Mesenchymal stem cell (in vitro differentiated cells and primary cell): ENCODE measurements around the gene CD59.

Source experiments
- DNase-seq: peaks from one replicate; pipeline ENCODE4 v3.0.0-alpha.2; 2013
- H2AFZ ChIP-seq: one replicate; pipeline ENCODE4 v1.6.1; 2013; ENCODE audit warnings: low read depth, mild to moderate bottlenecking, control low read depth, inconsistent platforms, low read length, moderate library complexity
- H2AK5ac ChIP-seq: 2 replicates; pipeline ENCODE4 v1.6.1; 2013; ENCODE audit warnings: low read length, moderate library complexity, mild to moderate bottlenecking, inconsistent platforms; ENCODE audit not compliant: severe bottlenecking
- H2BK120ac ChIP-seq: one replicate; pipeline ENCODE4 v1.6.1; 2013; ENCODE audit warnings: low read depth, mild to moderate bottlenecking, inconsistent platforms, low read length, moderate library complexity
- H2BK12ac ChIP-seq, 2 experiments: one replicate each; pipeline ENCODE4 v1.6.1; 2013; ENCODE audit warnings: inconsistent platforms in 2 of 2, low read length in 2 of 2, mild to moderate bottlenecking in 2 of 2, moderate library complexity in 2 of 2, control low read depth in 1 of 2
- H2BK15ac ChIP-seq: one replicate; pipeline ENCODE4 v1.6.1; 2013; ENCODE audit warnings: mild to moderate bottlenecking, low read depth, inconsistent platforms; ENCODE audit not compliant: poor library complexity, severe bottlenecking
- H2BK5ac ChIP-seq: 2 replicates; pipeline ENCODE4 v1.6.1; 2013; ENCODE audit warnings: low read depth, mild to moderate bottlenecking, low read length, control low read depth, inconsistent platforms; ENCODE audit not compliant: poor library complexity, severe bottlenecking
- H3K14ac ChIP-seq, 2 experiments: one replicate each; pipeline ENCODE4 v1.6.1; 2013; ENCODE audit warnings: inconsistent platforms in 2 of 2, low read length in 2 of 2, control low read depth in 1 of 2, mild to moderate bottlenecking in 1 of 2, moderate library complexity in 1 of 2
- H3K18ac ChIP-seq, 2 experiments: one replicate each; pipeline ENCODE4 v1.6.1; 2013; ENCODE audit warnings: inconsistent platforms in 2 of 2, low read length in 2 of 2, control low read depth in 1 of 2, low read depth in 1 of 2, mild to moderate bottlenecking in 1 of 2
- H3K23ac ChIP-seq, 2 experiments: one replicate each; pipeline ENCODE4 v1.6.1; 2013; ENCODE audit warnings: inconsistent platforms in 2 of 2, low read length in 2 of 2, mild to moderate bottlenecking in 2 of 2, moderate library complexity in 2 of 2, control low read depth in 1 of 2
- H3K27ac ChIP-seq: 2 replicates; pipeline ENCODE4 v1.5.1; 2013; ENCODE audit warnings: mild to moderate bottlenecking, moderate library complexity, low read length, control low read depth, inconsistent platforms; ENCODE audit not compliant: poor library complexity, severe bottlenecking
- H3K27me3 ChIP-seq, 2 experiments: 2 replicates each; pipeline versions ENCODE4 v1.6.1 to v1.7.0; 2013; ENCODE audit warnings: low read length in 2 of 2, mild to moderate bottlenecking in 2 of 2, moderate library complexity in 2 of 2, control low read depth in 1 of 2, inconsistent platforms in 1 of 2; ENCODE audit not compliant: control insufficient read depth in 1 of 2, insufficient read depth in 1 of 2
- H3K36me3 ChIP-seq, 2 experiments: 2 replicates each; pipeline versions ENCODE4 v1.6.1 to v1.7.0; 2013; ENCODE audit warnings: low read length in 2 of 2, control low read depth in 1 of 2, inconsistent platforms in 1 of 2, low read depth in 1 of 2, mild to moderate bottlenecking in 1 of 2; ENCODE audit not compliant: insufficient read depth in 2 of 2, control insufficient read depth in 1 of 2
- H3K4ac ChIP-seq, 2 experiments: one replicate each; pipeline ENCODE4 v1.6.1; 2013; ENCODE audit warnings: inconsistent platforms in 2 of 2, low read length in 2 of 2, mild to moderate bottlenecking in 2 of 2, moderate library complexity in 2 of 2, control low read depth in 1 of 2, low read depth in 1 of 2
- H3K4me1 ChIP-seq: 2 replicates; pipeline ENCODE4 v1.6.1; 2013; ENCODE audit warnings: low read depth, low read length, control low read depth; ENCODE audit not compliant: control insufficient read depth, insufficient read depth
- H3K4me2 ChIP-seq: 2 replicates; pipeline ENCODE4 v1.6.1; 2013; ENCODE audit warnings: low read length, mild to moderate bottlenecking, inconsistent platforms; ENCODE audit not compliant: poor library complexity, severe bottlenecking
- H3K4me3 ChIP-seq, 2 experiments: 2 replicates each; pipeline versions ENCODE4 v1.5.1 to v1.7.0; 2013; ENCODE audit warnings: low read length in 2 of 2, mild to moderate bottlenecking in 2 of 2, control low read depth in 1 of 2, low read depth in 1 of 2; ENCODE audit not compliant: insufficient read depth in 1 of 2
- H3K79me1 ChIP-seq: replicated peaks from 2 replicates; pipeline ENCODE4 v1.6.1; 2013; ENCODE audit warnings: mild to moderate bottlenecking, control low read depth, low read length, inconsistent platforms; ENCODE audit not compliant: poor library complexity, severe bottlenecking
- H3K9ac ChIP-seq: 2 replicates; pipeline ENCODE4 v1.7.0; 2013; ENCODE audit warnings: mild to moderate bottlenecking, low read length, moderate library complexity
- H3K9me3 ChIP-seq: 2 replicates; pipeline ENCODE4 v1.7.0; 2013; ENCODE audit warnings: mild to moderate bottlenecking, low read length; ENCODE audit not compliant: control insufficient read depth
- H4K8ac ChIP-seq: one replicate; pipeline ENCODE4 v1.6.1; 2013; ENCODE audit warnings: inconsistent platforms, mild to moderate bottlenecking, low read length, moderate library complexity
- H4K91ac ChIP-seq: one replicate; pipeline ENCODE4 v1.6.1; 2013; ENCODE audit warnings: mild to moderate bottlenecking, low read length, inconsistent platforms
- WGBS: methylation state at CpG from one replicate; pipeline ENCODE4 v1.1.7; 2013; ENCODE audit warnings: mixed read lengths; 5-methylcytosine and 5-hydroxymethylcytosine counted together

The CD59 gene

GRCh38 chr11:33699515-33700062, 36.6 kb downstream of the CD59 start:
- peak overlapping the region; percentile 14 for H4K8ac ChIP-seq
- H3K4ac ChIP-seq: no peak overlapping the region
- peak overlapping the region; percentile 4 for H2BK120ac ChIP-seq
- no peak overlapping the region for H3K23ac ChIP-seq
- H3K4me1 ChIP-seq: peaks cover 18% of the 10 kb centered on the region
- H3K79me1 ChIP-seq: peaks cover 3% of the 10 kb centered on the region
- no peak overlapping the region for H2BK5ac ChIP-seq
- peak overlapping the region; percentile 27 for H4K91ac ChIP-seq
- peak overlapping the region in 1 of 2 experiments; percentile 67 for H3K18ac ChIP-seq
- H3K9ac ChIP-seq: peak overlapping the region; percentile 74
- peak overlapping the region; percentile 45 for H2AK5ac ChIP-seq
- H3K27me3 ChIP-seq: no peaks in the 10 kb centered on the region
- no peak overlapping the region for H3K4me2 ChIP-seq
- DNase-seq: no peak
- no peak overlapping the region for H3K14ac ChIP-seq
- H2AFZ ChIP-seq: no peak overlapping the region
- 81% methylated on average over 12 of the region's 12 CpGs for WGBS
- peak overlapping the region in 1 of 2 experiments; percentile 64 for H3K4me3 ChIP-seq
- H3K27ac ChIP-seq: no peak overlapping the region
- H2BK12ac ChIP-seq: peak overlapping the region in 1 of 2 experiments; percentile 23
- no peaks in the 10 kb centered on the region for H3K9me3 ChIP-seq
- peak overlapping the region; percentile 82 for H2BK15ac ChIP-seq
- peaks cover 0 to 9% of the 10 kb centered on the region in 2 experiments for H3K36me3 ChIP-seq

GRCh38 chr11:33698921-33699320, 37.3 kb downstream of the CD59 start:
- peak overlapping the region; percentile 88 for H2BK15ac ChIP-seq
- no peak overlapping the region for H3K27ac ChIP-seq
- H3K18ac ChIP-seq: no peak overlapping the region
- no peak overlapping the region for H3K4me3 ChIP-seq
- WGBS: 96% methylated on average over 4 of the region's 5 CpGs
- H3K4ac ChIP-seq: no peak overlapping the region
- H2BK5ac ChIP-seq: no peak overlapping the region
- H3K79me1 ChIP-seq: peaks cover 3% of the 10 kb centered on the region
- no peak overlapping the region for H3K4me2 ChIP-seq
- no peaks in the 10 kb centered on the region for H3K27me3 ChIP-seq
- peaks cover 0 to 2% of the 10 kb centered on the region in 2 experiments for H3K36me3 ChIP-seq
- no peak overlapping the region for H4K8ac ChIP-seq
- H3K14ac ChIP-seq: no peak overlapping the region
- H3K23ac ChIP-seq: no peak overlapping the region
- no peak overlapping the region for H2AFZ ChIP-seq
- H2BK12ac ChIP-seq: no peak overlapping the region
- H2BK120ac ChIP-seq: no peak overlapping the region
- H3K9ac ChIP-seq: no peak overlapping the region
- no peaks in the 10 kb centered on the region for H3K9me3 ChIP-seq
- DNase-seq: no peak
- H2AK5ac ChIP-seq: no peak overlapping the region
- H4K91ac ChIP-seq: no peak overlapping the region
- peaks cover 21% of the 10 kb centered on the region for H3K4me1 ChIP-seq

- H3K27ac ChIP-seq: no peak overlapping the region
- no peak overlapping the region for H3K4me2 ChIP-seq
- no peaks in the 10 kb centered on the region for H3K27me3 ChIP-seq
- H4K91ac ChIP-seq: no peak overlapping the region
- no peak overlapping the region for H4K8ac ChIP-seq
- H2BK120ac ChIP-seq: no peak overlapping the region
- H3K14ac ChIP-seq: no peak overlapping the region
- no peaks in the 10 kb centered on the region for H3K9me3 ChIP-seq
- DNase-seq: no peak
- H2AFZ ChIP-seq: no peak overlapping the region
- 88% methylated on average over 3 of the region's 3 CpGs for WGBS
- H3K4ac ChIP-seq: no peak overlapping the region
- no peak overlapping the region for H3K9ac ChIP-seq
- H3K4me1 ChIP-seq: peaks cover 17% of the 10 kb centered on the region
- no peaks in the 10 kb centered on the region for H3K79me1 ChIP-seq
- no peak overlapping the region for H2AK5ac ChIP-seq
- H2BK12ac ChIP-seq: peak overlapping the region in 1 of 2 experiments; percentile 21
- no peak overlapping the region for H3K23ac ChIP-seq
- H3K18ac ChIP-seq: peak overlapping the region in 1 of 2 experiments; percentile 41
- H2BK15ac ChIP-seq: no peak overlapping the region
- H2BK5ac ChIP-seq: no peak overlapping the region
- no peaks in the 10 kb centered on the region for H3K36me3 ChIP-seq
- H3K4me3 ChIP-seq: no peak overlapping the region
These were observed 38.2 kb downstream of the CD59 start for GRCh38 chr11:33697997-33698396.

GRCh38 chr11:33696931-33697638, 39.1 kb downstream of the CD59 start:
- Histone ChIP-seq H4K91ac (no peak overlapping the region), H3K23ac (no peak overlapping the region), H3K18ac (no peak overlapping the region), H3K14ac (no peak overlapping the region), H3K9ac (no peak overlapping the region), H3K27ac (no peak overlapping the region), H2BK120ac (no peak overlapping the region), H3K4me2 (no peak overlapping the region), H3K36me3 (no peaks in the 10 kb centered on the region), H3K27me3 (no peaks in the 10 kb centered on the region), H3K4me1 (peaks cover 20% of the 10 kb centered on the region), H3K9me3 (no peaks in the 10 kb centered on the region), H2BK5ac (no peak overlapping the region), H2BK12ac (peak overlapping the region in 1 of 2 experiments; percentile 21), H4K8ac (no peak overlapping the region), H2AK5ac (no peak overlapping the region), H2AFZ (no peak overlapping the region), H3K4ac (no peak overlapping the region), H3K4me3 (no peak overlapping the region), H3K79me1 (no peaks in the 10 kb centered on the region), H2BK15ac (no peak overlapping the region)
- no peak for DNase-seq
- WGBS: 97% methylated on average over 6 of the region's 6 CpGs
